HCT116 (cell line): Measurements from ENCODE around the gene LTBP4.

Source experiments
- SIN3A ChIP-seq: IDR thresholded peaks from 2 replicates; pipeline ENCODE4 v1.6.1; 2012; ENCODE audit warnings: low read depth
- TF ChIP-seq, protein P1 (sequence below), 3 experiments: fragments of 200-600 bp in 1 of 3; sonication (generic) in 1 of 3; IDR thresholded peaks in 2 of 3; conservative IDR thresholded peaks in 1 of 3; 2 replicates each; pipeline ENCODE4 v1.5.1; 2012 to 2017; ENCODE audit warnings: low read depth in 2 of 3, low read length in 2 of 3, antibody characterized with exemption in 1 of 3, borderline replicate concordance in 1 of 3, control low read depth in 1 of 3, mild to moderate bottlenecking in 1 of 3, mixed read lengths in 1 of 3, mixed run types in 1 of 3, moderate library complexity in 1 of 3; ENCODE audit not compliant: insufficient read depth in 1 of 3

DNA sequence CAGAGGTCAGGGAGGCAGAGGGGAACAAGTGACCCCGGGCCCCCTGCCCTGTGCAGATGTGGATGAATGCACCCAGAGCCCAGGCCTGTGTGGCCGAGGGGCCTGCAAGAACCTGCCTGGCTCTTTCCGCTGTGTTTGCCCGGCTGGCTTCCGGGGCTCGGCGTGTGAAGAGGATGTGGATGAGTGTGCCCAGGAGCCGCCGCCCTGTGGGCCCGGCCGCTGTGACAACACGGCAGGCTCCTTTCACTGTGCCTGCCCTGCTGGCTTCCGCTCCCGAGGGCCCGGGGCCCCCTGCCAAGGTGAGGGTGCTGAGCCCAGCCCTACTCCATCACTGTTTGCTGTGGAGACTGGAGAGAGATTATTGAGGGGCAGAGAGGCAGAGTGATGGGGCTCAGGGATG lies 9.9 kb downstream of the LTBP4 start:
- no peak for TF ChIP-seq SIN3A
- TF ChIP-seq, protein P1, sequence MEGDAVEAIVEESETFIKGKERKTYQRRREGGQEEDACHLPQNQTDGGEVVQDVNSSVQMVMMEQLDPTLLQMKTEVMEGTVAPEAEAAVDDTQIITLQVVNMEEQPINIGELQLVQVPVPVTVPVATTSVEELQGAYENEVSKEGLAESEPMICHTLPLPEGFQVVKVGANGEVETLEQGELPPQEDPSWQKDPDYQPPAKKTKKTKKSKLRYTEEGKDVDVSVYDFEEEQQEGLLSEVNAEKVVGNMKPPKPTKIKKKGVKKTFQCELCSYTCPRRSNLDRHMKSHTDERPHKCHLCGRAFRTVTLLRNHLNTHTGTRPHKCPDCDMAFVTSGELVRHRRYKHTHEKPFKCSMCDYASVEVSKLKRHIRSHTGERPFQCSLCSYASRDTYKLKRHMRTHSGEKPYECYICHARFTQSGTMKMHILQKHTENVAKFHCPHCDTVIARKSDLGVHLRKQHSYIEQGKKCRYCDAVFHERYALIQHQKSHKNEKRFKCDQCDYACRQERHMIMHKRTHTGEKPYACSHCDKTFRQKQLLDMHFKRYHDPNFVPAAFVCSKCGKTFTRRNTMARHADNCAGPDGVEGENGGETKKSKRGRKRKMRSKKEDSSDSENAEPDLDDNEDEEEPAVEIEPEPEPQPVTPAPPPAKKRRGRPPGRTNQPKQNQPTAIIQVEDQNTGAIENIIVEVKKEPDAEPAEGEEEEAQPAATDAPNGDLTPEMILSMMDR (IDR thresholded peaks at IDR 0.05 in 2 of 3, conservative IDR thresholded peaks at IDR 0.05 in 1 of 3; ENCODE audit: borderline replicate concordance in 1 of 3, insufficient read depth in 1 of 3, low read depth in 2 of 3, low read length in 2 of 3): no peak
